HepG2 (cell line): ENCODE results near the gene VKORC1. TPM values are rescaled to one million over a fixed set of nuclear protein-coding genes. Genes with fewer than 3 reads are reported as not detected.

Experiments used
- ATF4 ChIP-seq, 2 experiments: fragments of 450-650 bp in 1 of 2; sonication (generic) in 1 of 2; formaldehyde crosslinking; IDR thresholded peaks; 2 replicates each; pipeline versions ENCODE4 v1.5.0 to v1.8.0; 2020 to 2022; ENCODE audit warnings: mild to moderate bottlenecking in 1 of 2, missing genetic modification reagents in 1 of 2
- ELF4 ChIP-seq: sonication (generic); formaldehyde crosslinking; IDR thresholded peaks from 2 replicates; pipeline ENCODE4 v1.5.0; 2020; ENCODE audit warnings: missing genetic modification reagents, mild to moderate bottlenecking, moderate library complexity, borderline replicate concordance
- GMEB2 ChIP-seq: IDR thresholded peaks from 2 replicates; pipeline ENCODE4 v1.6.1; 2016; ENCODE audit warnings: missing biosample characterization, missing genetic modification reagents, low read depth
- IKZF4 ChIP-seq: sonication (generic); formaldehyde crosslinking; IDR thresholded peaks from 2 replicates; pipeline ENCODE4 v1.5.1; 2020; ENCODE audit warnings: borderline replicate concordance, mild to moderate bottlenecking, low read depth, missing genetic modification reagents; ENCODE audit errors: not compliant biosample characterization
- LRRFIP1 ChIP-seq: sonication (generic); formaldehyde crosslinking; conservative IDR thresholded peaks from 2 replicates; pipeline ENCODE4 v1.4.0; 2020; ENCODE audit warnings: missing genetic modification reagents
- NFYC ChIP-seq: IDR thresholded peaks from 2 replicates; pipeline ENCODE4 v1.6.1; 2016; ENCODE audit warnings: missing genetic modification reagents, missing compliant biosample characterization
- PITX1 ChIP-seq: sonication (generic); formaldehyde crosslinking; IDR thresholded peaks from 2 replicates; pipeline ENCODE4 v1.5.1; 2020; ENCODE audit warnings: mild to moderate bottlenecking, missing genetic modification reagents
- POLR2AphosphoS2 ChIP-seq: IDR thresholded peaks from 2 replicates; pipeline ENCODE4 v1.6.1; 2011; ENCODE audit warnings: low read depth, low read length, improper control_type of control experiment
- TARDBP ChIP-seq: sonication (generic); formaldehyde crosslinking; IDR thresholded peaks from 2 replicates; pipeline ENCODE4 v1.8.0; 2022; ENCODE audit warnings: mild to moderate bottlenecking, missing genetic modification reagents
- TFDP2 ChIP-seq: sonication (generic); formaldehyde crosslinking; IDR thresholded peaks from 2 replicates; pipeline ENCODE4 v1.4.0; 2020; ENCODE audit warnings: missing genetic modification reagents
- ZFYVE20 ChIP-seq: sonication (generic); formaldehyde crosslinking; IDR thresholded peaks from 2 replicates; pipeline ENCODE4 v1.8.0; 2023; ENCODE audit warnings: low read depth, mild to moderate bottlenecking, moderate library complexity, missing genetic modification reagents, borderline replicate concordance
- ZNF230 ChIP-seq: sonication (generic); formaldehyde crosslinking; IDR thresholded peaks from 2 replicates; pipeline ENCODE4 v1.4.0; 2020; ENCODE audit warnings: mild to moderate bottlenecking, missing genetic modification reagents
- ZNF281 ChIP-seq: sonication (generic); formaldehyde crosslinking; IDR thresholded peaks from 2 replicates; pipeline ENCODE4 v1.4.0; 2020; ENCODE audit warnings: missing genetic modification reagents, borderline replicate concordance
- ZNF317 ChIP-seq: sonication (generic); formaldehyde crosslinking; IDR thresholded peaks from 2 replicates; pipeline ENCODE4 v1.5.0; 2020; ENCODE audit warnings: mild to moderate bottlenecking, missing genetic modification reagents
- ZNF451 ChIP-seq: sonication (generic); formaldehyde crosslinking; IDR thresholded peaks from 2 replicates; pipeline ENCODE4 v1.5.0; 2020; ENCODE audit warnings: mild to moderate bottlenecking, missing genetic modification reagents
- ZNF772 ChIP-seq: sonication (generic); formaldehyde crosslinking; IDR thresholded peaks from 2 replicates; pipeline ENCODE4 v1.5.0; 2020; ENCODE audit warnings: mild to moderate bottlenecking, missing genetic modification reagents
- ZNF788 ChIP-seq: sonication (generic); formaldehyde crosslinking; IDR thresholded peaks from 2 replicates; pipeline ENCODE4 v1.5.0; 2020; ENCODE audit warnings: mild to moderate bottlenecking, missing genetic modification reagents, borderline replicate concordance
- ZNF790 ChIP-seq: sonication (generic); formaldehyde crosslinking; IDR thresholded peaks from 2 replicates; pipeline ENCODE4 v1.8.0; 2022; ENCODE audit warnings: missing genetic modification reagents, mild to moderate bottlenecking, borderline replicate concordance
- polyA plus RNA-seq, 8 experiments: library from polyadenylated mRNA; depleted of rRNA in 3 of 8; stranded (reverse) in 7 of 8; unstranded in 1 of 8; fragments of >200 nt; fragmentation: Illumina TruSeq in 4 of 8; extraction: Trizol in 4 of 8; gene quantifications; 2 replicates each; pipeline versions ENCODE4 v1.2.1 to v1.2.3, GENCODE V29; 2011 to 2016; ENCODE audit warnings: low read depth in 4 of 8, missing spikeins in 1 of 8, mixed read lengths in 1 of 8; ENCODE audit not compliant: insufficient read depth in 1 of 8
- total RNA-seq, 5 experiments: library from RNA; depleted of rRNA; stranded (reverse); fragments of >200 nt; fragmentation: Illumina TruSeq; extraction: Trizol; gene quantifications; 2 replicates each; pipeline ENCODE4 v1.2.3, GENCODE V29; 2016; ENCODE audit warnings: low read depth in 1 of 5

The VKORC1 gene
- total and polyA plus RNA-seq, 2 of the 13 experiments (the other 11 are each of a cell fraction or from before 2014, with no cell fraction given): 141 to 615 TPM

- TF ChIP-seq ZNF281 (CRISPR knock-in tag) (peak; percentile 44; the same call in 1 of the 2 replicates), ATF4 (CRISPR knock-in tag; IDR thresholded peaks at IDR 0.05) (0 out of 4 replicates have a peak, but pooled peaks of 1 of the 2 experiments have one; percentile 25), ZNF317 (CRISPR knock-in tag) (peak; percentile 73; the same call in 1 of the 2 replicates), ZNF772 (peak; percentile 60; the same call in 1 of the 2 replicates), GMEB2 (no peak), LRRFIP1 (CRISPR knock-in tag) (no peak), TFDP2 (CRISPR knock-in tag) (peak; percentile 74), ZNF230 (CRISPR knock-in tag) (no peak), POLR2AphosphoS2 (no peak), IKZF4 (CRISPR knock-in tag) (peak; percentile 55), ZNF788 (CRISPR knock-in tag) (peak; percentile 88), ZNF451 (peak; percentile 91), ZNF790 (peak; percentile 49; the same call in 1 of the 2 replicates), PITX1 (no peak), TARDBP (CRISPR knock-in tag) (no peak), ELF4 (CRISPR knock-in tag) (peak; percentile 53; the same call in 1 of the 2 replicates), ZFYVE20 (CRISPR knock-in tag) (peak; percentile 30), NFYC (CRISPR knock-in tag) (no peak)
These were observed 21.2 kb downstream of the VKORC1 start (continued) for GRCh38 chr16:31073142-31073969.
